ENCODE data around the gene TMBIM1. TPM values are rescaled to one million over a fixed set of nuclear protein-coding genes. Genes with fewer than 3 reads are reported as not detected.

The TMBIM1 gene, protein sequence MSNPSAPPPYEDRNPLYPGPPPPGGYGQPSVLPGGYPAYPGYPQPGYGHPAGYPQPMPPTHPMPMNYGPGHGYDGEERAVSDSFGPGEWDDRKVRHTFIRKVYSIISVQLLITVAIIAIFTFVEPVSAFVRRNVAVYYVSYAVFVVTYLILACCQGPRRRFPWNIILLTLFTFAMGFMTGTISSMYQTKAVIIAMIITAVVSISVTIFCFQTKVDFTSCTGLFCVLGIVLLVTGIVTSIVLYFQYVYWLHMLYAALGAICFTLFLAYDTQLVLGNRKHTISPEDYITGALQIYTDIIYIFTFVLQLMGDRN
- total RNA-seq = 89.4 and 184 TPM in 2 replicates

DNA sequence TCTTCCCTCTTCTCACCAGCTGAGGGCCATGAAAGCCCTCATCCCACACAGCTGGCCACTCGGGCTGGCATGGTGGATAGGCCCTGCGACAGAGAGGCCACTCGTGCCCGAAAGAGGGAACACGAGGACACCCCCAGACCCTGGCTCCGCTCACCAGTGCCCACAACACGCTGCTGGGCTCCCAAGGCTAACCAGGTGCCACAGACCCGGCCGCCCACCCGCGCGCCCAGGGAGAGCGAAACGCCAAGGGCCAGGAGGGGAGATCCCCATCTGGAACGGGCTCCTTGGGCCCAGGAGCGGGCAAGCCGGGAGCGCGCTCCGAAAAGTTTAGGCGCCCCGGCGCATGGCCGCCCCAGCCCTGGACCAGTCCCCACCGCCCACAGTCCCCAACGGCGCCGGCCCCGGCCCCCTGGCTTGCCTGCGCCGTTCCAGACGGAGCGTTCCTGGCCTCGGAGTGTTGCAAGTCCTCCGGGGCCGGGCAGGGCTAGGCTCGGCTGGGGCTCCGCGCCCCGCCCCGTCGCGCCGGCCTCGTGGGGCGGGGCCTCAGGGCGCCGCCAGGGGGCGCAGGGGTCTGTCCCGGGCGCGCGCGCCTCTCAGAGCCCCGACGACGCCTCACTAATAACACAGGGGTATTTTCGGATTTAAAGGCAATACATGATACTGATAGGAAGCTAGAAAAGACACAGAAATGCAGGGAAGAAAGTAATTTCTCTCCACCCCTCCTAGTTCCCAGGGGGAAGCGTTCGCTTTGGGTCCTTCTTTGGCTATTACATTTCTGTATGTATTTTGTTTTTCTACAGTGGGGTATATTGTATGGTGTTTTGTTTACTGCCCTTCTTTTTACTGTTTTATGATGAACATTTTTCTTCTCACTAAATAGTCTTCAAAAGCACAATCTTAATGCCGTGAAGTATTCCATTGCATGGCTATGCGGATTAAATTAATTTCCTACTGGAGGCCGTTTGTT is at the start of gene TMBIM1:
Gene TMBIM1 (minus strand): TSS at position 456 of the 967 bp plus-strand sequence. CDS start 10,362 bp downstream, outside the sequence.

DNA sequence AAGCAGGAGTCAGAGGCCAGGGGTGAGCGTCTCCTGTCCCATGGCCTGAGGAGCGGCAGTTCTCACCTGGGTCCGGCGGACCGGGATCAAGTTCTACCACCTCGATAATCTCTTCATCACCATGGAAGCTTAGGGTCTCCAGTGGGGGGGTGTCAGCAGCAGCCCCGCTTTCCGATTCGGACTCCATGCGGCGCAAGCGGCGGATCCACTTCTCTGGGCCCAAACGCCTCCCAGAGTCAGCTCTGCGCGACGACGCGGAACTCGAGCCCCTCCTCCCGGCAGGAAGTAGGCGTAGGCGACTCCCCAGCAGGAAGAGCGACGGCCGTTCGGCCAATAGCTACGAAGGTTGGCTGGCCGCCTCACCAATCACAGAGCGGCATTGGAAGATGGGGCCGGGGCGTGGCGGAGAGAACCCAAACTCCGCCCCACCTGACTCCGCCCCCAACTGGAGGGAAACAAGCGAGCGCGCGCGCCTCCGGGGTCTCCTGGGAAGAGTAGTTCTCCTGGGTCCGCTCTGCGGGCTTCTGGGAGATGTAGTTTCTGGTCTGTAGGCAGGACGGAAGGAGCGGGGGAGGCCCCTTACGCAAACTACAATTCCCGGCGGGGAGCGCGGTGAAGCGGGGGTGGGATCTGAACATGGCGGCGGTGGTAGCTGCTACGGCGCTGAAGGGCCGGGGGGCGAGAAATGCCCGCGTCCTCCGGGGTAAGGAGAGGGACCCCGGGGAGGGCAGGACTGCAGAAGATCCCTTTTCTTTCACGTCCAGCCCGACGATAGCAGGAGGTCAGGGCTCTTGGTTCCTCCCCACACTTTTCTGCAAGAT is 22.2 kb downstream of the TMBIM1 start, which contains the start of the genes AAMP and PNKD:
Gene AAMP (minus strand): TSS at position 238 of the 821 bp plus-strand sequence. CDS start 51 bp downstream, at position 187.
Gene PNKD (plus strand): TSS at position 620 of the 821 bp plus-strand sequence. CDS start 17 bp downstream, at position 637.

DNA sequence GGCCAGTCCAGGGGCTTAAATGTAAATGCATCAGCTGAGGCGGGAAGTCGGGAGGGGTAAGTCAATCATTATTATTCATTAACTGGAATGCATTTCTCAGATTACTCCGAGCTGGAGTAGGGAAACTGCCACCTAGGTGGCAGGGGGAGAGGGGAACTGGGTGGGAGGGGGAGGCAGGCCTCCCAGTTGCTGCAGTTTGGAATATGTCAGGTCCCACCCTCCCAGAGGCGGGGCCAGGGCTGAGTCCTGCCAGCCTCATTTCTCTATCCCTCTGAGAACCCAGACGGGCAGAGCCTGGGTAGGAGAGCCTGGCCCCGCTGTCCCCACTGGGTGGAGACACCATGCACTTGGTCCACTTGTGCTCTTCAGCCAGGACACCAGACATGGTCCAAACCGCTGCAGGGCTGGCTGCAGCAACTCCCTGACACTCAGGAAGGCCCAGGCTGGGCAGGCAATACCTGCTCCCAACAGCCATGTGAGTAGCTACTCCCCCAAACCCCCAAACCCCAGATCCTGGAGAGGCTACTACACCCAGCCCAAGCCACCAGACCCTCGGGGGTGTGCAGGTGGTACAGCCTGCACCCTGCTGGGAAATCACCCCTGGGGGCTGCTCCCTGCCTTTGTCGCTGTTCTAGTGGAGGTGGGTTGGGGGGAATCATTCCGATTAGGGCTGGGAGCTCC is 31.4 kb downstream of the TMBIM1 start, which contains the start of gene GPBAR1:
Gene GPBAR1 (plus strand): TSS at position 274 of the 681 bp plus-strand sequence. CDS start 1,710 bp downstream, outside the sequence.

Other genes with a start within 250 kb of the TMBIM1 start
- not detected in 2 replicates for gene RUFY4, start 223.2 kb downstream of the TMBIM1 start, total RNA-seq
- gene CXCR2, start 166.5 kb downstream of the TMBIM1 start, total RNA-seq = not detected in 2 replicates
- not detected in 2 replicates for gene CXCR1, start 125.5 kb downstream of the TMBIM1 start, total RNA-seq
- gene ARPC2, start 75.3 kb downstream of the TMBIM1 start, total RNA-seq = 297 and 314 TPM in 2 replicates
- gene GPBAR1, start 31.5 kb downstream of the TMBIM1 start, total RNA-seq = 0.06 and 0.16 TPM in 2 replicates
- 132 and 186 TPM in 2 replicates for gene AAMP, start 22.4 kb downstream of the TMBIM1 start, total RNA-seq
- 24.0 and 36.1 TPM in 2 replicates for gene PNKD, start 22.0 kb downstream of the TMBIM1 start, total RNA-seq
- not detected in 2 replicates for gene CATIP, start 64.4 kb upstream of the TMBIM1 start, total RNA-seq
- gene SLC11A1, start 89.8 kb upstream of the TMBIM1 start, total RNA-seq = 0.13 and 0.16 TPM in 2 replicates
- gene CTDSP1, start 107.4 kb upstream of the TMBIM1 start, total RNA-seq = 53.9 and 56.4 TPM in 2 replicates
- gene VIL1, start 126.6 kb upstream of the TMBIM1 start, total RNA-seq = 0.06 TPM in 1 of 2 replicates, not detected in the other

All from bladder microvascular endothelial cell (primary cell).